Ramos (cell line): ENCODE results near the gene MON2.
"Not testable (repeated sequence)": the region's sequence is repeated elsewhere in the genome, so short reads cannot be mapped to it uniquely, and the experiment has no call there.

Experiments
- in situ Hi-C: fragments of 300-500 bp; cut with MboI; formaldehyde crosslinking; loops from one replicate; pipeline ENCODE4 v1.14.3; 2022; ENCODE audit warnings: low sequenced_read_pairs; ENCODE audit not compliant: unreplicated experiment

MON2 gene

GRCh38 chr12:62537551-62537950, 70.9 kb downstream of the MON2 start:
- in situ Hi-C loops, result no loop called here

- in situ Hi-C loops, result no loop called here
Observed at GRCh38 chr12:62540354-62540753, 73.7 kb downstream of the MON2 start.

- in situ Hi-C loops, result no loop called here
Observed at GRCh38 chr12:62542814-62543213, 76.2 kb downstream of the MON2 start.

- in situ Hi-C loops, result no loop called here
Observed at GRCh38 chr12:62543324-62543723, 76.7 kb downstream of the MON2 start.

GRCh38 chr12:62543741-62544140, 77.1 kb downstream of the MON2 start:
- in situ Hi-C loops, result no loop called here

GRCh38 chr12:62552906-62553556, 86.4 kb downstream of the MON2 start:
- in situ Hi-C loops, result no loop called here

GRCh38 chr12:62559366-62559765, 92.7 kb downstream of the MON2 start:
- in situ Hi-C loops, result not testable (repeated sequence)

GRCh38 chr12:62562846-62563245, 96.2 kb downstream of the MON2 start:
- in situ Hi-C loops, result no loop called here

- in situ Hi-C loops, result no loop called here
Observed at GRCh38 chr12:62575036-62575435, 108.4 kb downstream of the MON2 start.

- in situ Hi-C loops, result no loop called here
Observed at GRCh38 chr12:62576503-62576902, 109.9 kb downstream of the MON2 start.

GRCh38 chr12:62578726-62579125, 112.1 kb downstream of the MON2 start:
- in situ Hi-C loops, result no loop called here

GRCh38 chr12:62581288-62582064, 114.8 kb downstream of the MON2 start:
- in situ Hi-C loops, result no loop called here

GRCh38 chr12:62582065-62582366, 115.4 kb downstream of the MON2 start:
- in situ Hi-C loops, result no loop called here

GRCh38 chr12:62584619-62585018, 118.0 kb downstream of the MON2 start:
- in situ Hi-C loops, result no loop called here

- in situ Hi-C loops, result no loop called here
Observed at GRCh38 chr12:62586850-62587249, 120.2 kb downstream of the MON2 start.

GRCh38 chr12:62588916-62589315, 122.3 kb downstream of the MON2 start:
- in situ Hi-C loops, result no loop called here

- in situ Hi-C loops, result no loop called here
Observed at GRCh38 chr12:62597253-62597652, 130.6 kb downstream of the MON2 start.

- in situ Hi-C loops, result no loop called here
Observed at GRCh38 chr12:62598846-62599245, 132.2 kb downstream of the MON2 start.

- in situ Hi-C loops, result no loop called here
Observed at GRCh38 chr12:62599854-62600437, 133.3 kb downstream of the MON2 start.

GRCh38 chr12:62601765-62602164, 135.1 kb downstream of the MON2 start:
- in situ Hi-C loops, result no loop called here

GRCh38 chr12:62602255-62603060, 135.8 kb downstream of the MON2 start:
- in situ Hi-C loops, result no loop called here
